Stimulated activated naive B cell treated with anti-CD40 and anti-IgM and Interleukin-4, amounts not matched to agents 10 μg/mL and 1 μg/mL and 100 μg/mL, for 72 hours (primary cell): ENCODE results near the gene ACSF3.
A peak's percentile ranks its signal among the peaks of the same experiment; 100 is the strongest.

Experiments
- ATAC-seq, 2 donors: fragments of 150-1000 bp; cut with Tn5 transposase; replicated peaks; 2 replicates each; pipeline ENCODE4 v1.10.0; 2021; ENCODE audit warnings: moderate library complexity in 1 of 2
- DNase-seq: peaks from one replicate; pipeline ENCODE4 v3.0.0; 2021
- H3K27ac Mint-ChIP-seq: one replicate; pipeline ENCODE4 v1.8.0; 2022; ENCODE audit warnings: mild to moderate bottlenecking, mixed read lengths
- H3K27me3 Mint-ChIP-seq, 2 donors: one replicate each; pipeline ENCODE4 v1.8.0; 2022; ENCODE audit warnings: mixed read lengths in 2 of 2
- H3K36me3 Mint-ChIP-seq, 2 donors: one replicate each; pipeline ENCODE4 v1.8.0; 2022; ENCODE audit warnings: mixed read lengths in 2 of 2, mild to moderate bottlenecking in 1 of 2
- H3K4me1 Mint-ChIP-seq, 2 donors: one replicate each; pipeline ENCODE4 v1.8.0; 2022; ENCODE audit warnings: mixed read lengths in 2 of 2, mild to moderate bottlenecking in 1 of 2
- H3K4me3 Mint-ChIP-seq, 2 donors: one replicate each; pipeline ENCODE4 v1.8.0; 2022; ENCODE audit warnings: mild to moderate bottlenecking in 2 of 2, mixed read lengths in 2 of 2, moderate library complexity in 1 of 2
- H3K9me3 Mint-ChIP-seq, 2 donors: one replicate each; pipeline ENCODE4 v1.8.0; 2022; ENCODE audit warnings: mixed read lengths in 2 of 2, mild to moderate bottlenecking in 1 of 2

ACSF3 gene

DNA sequence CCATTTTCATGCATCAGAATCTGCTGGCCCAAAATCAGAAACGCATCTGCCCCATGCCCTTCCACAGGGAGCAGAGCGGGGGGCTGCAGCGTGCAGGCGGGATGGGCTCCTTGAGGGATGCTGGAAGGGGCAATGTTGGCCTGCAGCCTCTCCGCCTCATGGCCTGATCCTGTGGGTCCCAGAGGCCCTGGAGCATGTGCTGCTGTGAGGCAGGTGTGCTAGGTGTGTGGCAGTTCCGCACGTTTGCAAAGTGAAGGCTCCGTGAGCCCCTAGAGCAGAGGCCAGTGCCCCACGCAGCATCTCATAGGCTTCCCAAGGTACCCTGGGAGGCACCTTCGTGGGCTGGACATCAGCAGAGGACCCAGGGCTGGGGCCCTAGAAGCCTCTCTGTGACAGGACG lies 41.5 kb downstream of the ACSF3 start:
- H3K9me3 Mint-ChIP-seq = no peaks in the 10 kb centered on the region
- no peaks in the 10 kb centered on the region for H3K27me3 Mint-ChIP-seq
- peaks cover 41 to 51% of the 10 kb centered on the region in 2 donors for H3K36me3 Mint-ChIP-seq
- peaks cover 0 to 4% of the 10 kb centered on the region in 2 donors for H3K4me1 Mint-ChIP-seq
- ATAC-seq (no peak), DNase-seq (no peak)
- no peak overlapping the region for H3K27ac Mint-ChIP-seq
- H3K4me3 Mint-ChIP-seq = no peak overlapping the region

DNA sequence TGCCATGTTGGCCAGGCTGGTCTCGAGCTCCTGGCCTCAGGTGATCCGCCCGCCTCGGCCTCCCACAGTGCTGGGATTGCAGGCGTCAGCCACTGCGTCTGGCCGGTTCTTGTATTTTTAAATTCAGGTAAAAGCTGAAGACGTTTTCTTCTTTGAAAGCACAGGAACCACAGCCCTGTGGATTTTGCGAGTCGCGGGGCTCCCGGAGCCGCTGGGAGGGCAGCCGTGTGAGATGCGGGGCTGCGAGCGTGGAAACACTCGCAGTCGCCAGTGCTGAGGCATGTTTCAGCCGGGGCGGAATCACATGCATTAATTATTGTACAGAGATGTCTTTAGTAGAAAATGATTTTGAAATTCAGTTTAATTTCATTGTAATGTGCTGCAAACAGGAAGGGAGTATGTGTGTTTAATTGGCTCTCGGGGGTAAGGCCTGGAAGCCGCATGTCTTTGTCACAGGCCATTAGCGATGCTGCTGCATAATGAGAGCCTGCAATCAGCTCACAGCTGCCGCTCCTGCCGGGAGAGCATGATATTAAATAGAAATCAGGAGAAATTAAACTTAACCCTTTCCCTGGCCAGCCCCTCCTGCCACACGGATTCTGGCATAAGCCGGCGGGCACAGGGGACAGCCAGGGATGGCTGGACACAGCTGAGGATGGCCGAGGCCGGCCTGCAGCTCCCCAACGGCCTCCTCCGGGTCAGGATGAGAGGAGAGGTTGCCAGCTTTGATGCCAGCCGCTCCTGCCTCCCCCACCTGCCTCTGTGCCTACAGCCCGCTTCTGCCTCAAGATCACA lies 42.5 kb downstream of the ACSF3 start:
- ATAC-seq = no peak
- no peak for DNase-seq
- no peaks in the 10 kb centered on the region for H3K27me3 Mint-ChIP-seq
- H3K4me3 Mint-ChIP-seq = no peak overlapping the region
- peaks cover 41 to 52% of the 10 kb centered on the region in 2 donors for H3K36me3 Mint-ChIP-seq
- H3K9me3 Mint-ChIP-seq = no peaks in the 10 kb centered on the region
- peak overlapping the region; percentile 51 for H3K27ac Mint-ChIP-seq
- peaks cover 0 to 4% of the 10 kb centered on the region in 2 donors for H3K4me1 Mint-ChIP-seq

DNA sequence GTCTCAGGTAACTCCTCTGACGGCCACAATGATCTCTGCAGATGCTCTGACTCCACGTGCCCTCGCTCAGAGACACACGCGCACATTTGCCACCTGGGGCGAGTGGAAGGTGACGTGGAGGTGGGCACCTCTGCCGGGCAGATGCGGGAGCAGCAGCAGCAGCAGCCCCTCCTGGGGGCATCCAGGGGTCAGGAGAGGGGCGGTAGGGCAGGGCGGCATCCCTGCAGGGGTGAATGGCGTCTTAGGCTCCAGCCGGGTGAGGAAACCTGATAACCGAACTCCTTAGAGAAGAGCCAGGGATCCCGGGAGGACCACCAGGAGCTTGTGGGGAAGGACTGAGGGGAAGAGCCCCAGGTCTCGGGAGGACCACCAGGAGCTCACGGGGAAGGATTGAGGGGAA lies 43.3 kb downstream of the ACSF3 start:
- Mint-ChIP-seq H3K4me1 (peaks cover 0 to 2% of the 10 kb centered on the region in 2 donors), H3K36me3 (peaks cover 41 to 52% of the 10 kb centered on the region in 2 donors), H3K9me3 (no peaks in the 10 kb centered on the region), H3K4me3 (no peak overlapping the region), H3K27ac (peak overlapping the region; percentile 5), H3K27me3 (no peaks in the 10 kb centered on the region)
- DNase-seq (no peak), ATAC-seq (no peak)

DNA sequence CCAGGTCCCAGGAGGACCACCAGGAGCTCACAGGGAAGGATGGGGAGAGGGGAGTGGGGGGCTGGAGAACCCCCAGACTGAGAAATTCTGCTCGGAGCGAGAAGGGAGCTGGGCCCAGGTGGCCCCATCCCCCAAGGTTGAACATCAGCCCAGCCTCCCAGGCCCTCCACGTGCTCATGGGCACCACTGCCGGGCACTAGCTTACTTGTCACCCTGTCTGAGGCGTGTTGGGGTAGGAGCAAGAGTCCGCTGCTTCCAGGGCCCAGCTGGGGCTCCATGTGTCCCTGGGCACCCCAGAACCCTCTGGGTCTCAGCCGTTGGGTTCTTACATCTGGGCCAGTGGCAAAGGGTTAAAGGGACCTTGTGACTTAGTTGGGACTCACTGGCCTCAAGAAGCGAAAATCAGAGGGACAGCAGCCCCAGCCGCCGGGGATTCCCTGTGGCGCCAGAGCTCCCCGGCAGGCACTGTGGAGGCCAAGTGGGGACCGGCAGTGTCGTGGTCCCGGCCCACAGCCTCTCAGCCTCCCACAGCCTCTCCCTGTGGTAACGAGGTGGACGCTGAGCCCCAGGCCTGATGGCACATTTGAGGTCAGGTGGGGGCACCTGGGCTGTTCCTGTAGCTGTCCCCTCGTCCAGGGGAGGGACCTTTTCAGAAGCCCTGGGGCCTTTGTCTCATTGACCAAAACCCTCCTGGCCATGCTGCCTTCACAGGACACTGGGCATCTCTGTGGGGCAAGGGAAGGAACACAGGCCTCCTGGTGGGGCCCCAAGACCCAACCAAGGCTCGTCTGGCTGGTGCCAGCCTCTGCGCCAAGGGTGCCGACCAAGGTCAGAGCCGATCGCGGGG lies 44.2 kb downstream of the ACSF3 start:
- ATAC-seq = no peak
- Mint-ChIP-seq H3K9me3 (no peaks in the 10 kb centered on the region), H3K27me3 (no peaks in the 10 kb centered on the region), H3K4me3 (no peak overlapping the region), H3K27ac (no peak overlapping the region), H3K4me1 (peaks cover 0 to 3% of the 10 kb centered on the region in 2 donors), H3K36me3 (peaks cover 48 to 51% of the 10 kb centered on the region in 2 donors)
- DNase-seq = no peak

DNA sequence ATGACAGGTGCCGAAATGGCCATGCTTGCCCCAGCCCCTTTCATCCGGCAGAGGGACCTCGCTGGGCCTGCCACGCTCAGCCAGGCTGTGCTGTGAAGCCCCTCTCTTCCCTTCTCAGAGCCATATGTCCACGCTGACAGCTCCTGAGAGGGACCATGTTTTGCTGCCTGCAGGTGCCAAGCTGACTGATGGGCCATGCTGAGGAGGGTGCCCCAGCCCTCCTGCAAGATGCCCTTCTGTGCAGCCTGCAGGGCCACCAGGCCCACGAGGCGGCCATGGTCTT lies 44.8 kb downstream of the ACSF3 start:
- H3K4me1 Mint-ChIP-seq = peaks cover 0 to 3% of the 10 kb centered on the region in 2 donors
- H3K36me3 Mint-ChIP-seq = peaks cover 47 to 50% of the 10 kb centered on the region in 2 donors
- no peak overlapping the region for H3K4me3 Mint-ChIP-seq
- ATAC-seq (no peak), DNase-seq (no peak)
- H3K27me3 Mint-ChIP-seq = no peaks in the 10 kb centered on the region
- H3K27ac Mint-ChIP-seq = no peak overlapping the region
- no peaks in the 10 kb centered on the region for H3K9me3 Mint-ChIP-seq

DNA sequence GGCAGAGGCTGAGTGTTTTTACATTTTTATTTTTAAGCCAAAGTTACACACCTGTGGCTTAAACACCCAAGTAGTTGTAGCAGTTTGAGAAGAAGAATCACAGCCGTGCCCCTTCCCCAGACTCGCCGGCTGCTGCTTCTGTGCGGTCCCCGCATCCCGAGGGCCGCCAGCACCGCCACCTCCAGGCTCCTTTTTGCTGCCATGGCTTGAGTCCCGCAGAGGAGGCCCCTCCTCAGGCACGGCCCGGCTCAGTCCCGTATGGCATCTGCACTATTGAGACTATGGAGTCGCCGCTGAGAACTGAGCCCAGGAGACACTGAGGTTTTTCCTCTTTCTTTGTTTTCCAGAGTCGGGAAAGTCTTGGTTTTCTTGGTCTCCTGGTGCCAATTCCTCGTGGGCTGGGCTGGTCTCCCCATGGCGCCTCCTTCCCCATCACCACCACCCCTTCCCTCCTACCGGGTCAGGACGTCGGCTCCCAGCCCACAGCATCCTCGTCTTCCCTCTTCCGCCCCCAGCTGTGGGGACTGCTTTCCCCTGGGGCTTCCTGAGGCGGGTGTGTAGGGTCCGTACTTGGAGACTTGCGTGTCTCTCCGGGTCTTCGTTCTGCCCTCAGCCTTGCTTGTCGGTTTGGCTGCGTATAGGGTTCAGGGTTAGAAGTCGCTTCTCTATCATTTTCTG lies 45.3 kb downstream of the ACSF3 start:
- Mint-ChIP-seq H3K4me3 (no peak overlapping the region), H3K36me3 (peaks cover 44 to 46% of the 10 kb centered on the region in 2 donors), H3K27ac (no peak overlapping the region), H3K27me3 (no peaks in the 10 kb centered on the region), H3K9me3 (no peaks in the 10 kb centered on the region), H3K4me1 (peaks cover 0 to 3% of the 10 kb centered on the region in 2 donors)
- DNase-seq (no peak), ATAC-seq (no peak)

DNA sequence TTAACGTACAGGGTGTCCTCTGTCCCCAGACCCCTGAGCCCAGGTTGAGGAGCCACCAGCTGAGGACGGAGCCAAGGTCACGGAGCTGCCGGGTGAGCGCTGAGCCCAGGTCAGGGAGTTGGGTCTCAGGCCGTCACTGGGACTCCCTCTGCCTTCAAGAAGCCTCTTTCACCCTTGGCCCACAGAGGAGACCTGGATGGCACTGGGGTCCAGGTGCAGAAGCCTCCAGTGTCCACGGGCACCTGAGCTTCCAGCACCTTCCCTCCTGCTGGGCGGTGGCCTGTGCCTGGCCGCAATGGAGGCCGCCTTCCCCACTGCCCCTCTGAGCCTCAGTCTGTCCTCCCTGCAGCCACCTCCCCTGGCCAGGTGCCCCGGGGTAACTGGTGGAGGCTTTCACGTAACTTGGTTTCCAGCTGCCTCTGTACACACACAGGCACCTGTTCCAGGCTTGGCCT lies 46.3 kb downstream of the ACSF3 start:
- peaks cover 0 to 3% of the 10 kb centered on the region in 2 donors for H3K4me1 Mint-ChIP-seq
- ATAC-seq = no peak
- no peak overlapping the region for H3K4me3 Mint-ChIP-seq
- no peak for DNase-seq
- H3K27ac Mint-ChIP-seq = no peak overlapping the region
- H3K27me3 Mint-ChIP-seq = no peaks in the 10 kb centered on the region
- H3K36me3 Mint-ChIP-seq = peaks cover 38 to 40% of the 10 kb centered on the region in 2 donors
- no peaks in the 10 kb centered on the region for H3K9me3 Mint-ChIP-seq

DNA sequence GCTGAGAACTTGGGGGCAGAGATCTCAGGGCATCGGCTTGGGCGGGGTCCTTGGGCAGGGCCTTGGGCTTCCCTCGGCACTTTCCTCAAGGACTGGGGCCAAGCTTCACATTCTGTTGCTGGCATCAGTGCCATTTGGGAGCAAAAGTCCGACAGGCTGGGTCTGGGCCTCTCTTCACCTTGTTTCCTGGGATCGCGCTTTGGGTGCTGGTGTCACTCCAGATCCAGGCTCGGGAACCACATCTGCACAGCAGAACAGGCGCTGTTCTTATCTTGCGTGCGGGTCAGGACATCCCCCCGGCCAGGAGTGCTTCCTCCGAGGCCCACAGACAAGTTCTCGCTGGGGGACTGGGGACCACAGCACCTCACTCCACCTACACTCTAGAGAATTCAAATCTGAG lies 46.7 kb downstream of the ACSF3 start:
- ATAC-seq = no peak
- no peak for DNase-seq
- Mint-ChIP-seq H3K9me3 (no peaks in the 10 kb centered on the region), H3K27ac (no peak overlapping the region), H3K36me3 (peaks cover 38 to 40% of the 10 kb centered on the region in 2 donors), H3K4me3 (no peak overlapping the region), H3K27me3 (no peaks in the 10 kb centered on the region), H3K4me1 (peaks cover 0 to 3% of the 10 kb centered on the region in 2 donors)

DNA sequence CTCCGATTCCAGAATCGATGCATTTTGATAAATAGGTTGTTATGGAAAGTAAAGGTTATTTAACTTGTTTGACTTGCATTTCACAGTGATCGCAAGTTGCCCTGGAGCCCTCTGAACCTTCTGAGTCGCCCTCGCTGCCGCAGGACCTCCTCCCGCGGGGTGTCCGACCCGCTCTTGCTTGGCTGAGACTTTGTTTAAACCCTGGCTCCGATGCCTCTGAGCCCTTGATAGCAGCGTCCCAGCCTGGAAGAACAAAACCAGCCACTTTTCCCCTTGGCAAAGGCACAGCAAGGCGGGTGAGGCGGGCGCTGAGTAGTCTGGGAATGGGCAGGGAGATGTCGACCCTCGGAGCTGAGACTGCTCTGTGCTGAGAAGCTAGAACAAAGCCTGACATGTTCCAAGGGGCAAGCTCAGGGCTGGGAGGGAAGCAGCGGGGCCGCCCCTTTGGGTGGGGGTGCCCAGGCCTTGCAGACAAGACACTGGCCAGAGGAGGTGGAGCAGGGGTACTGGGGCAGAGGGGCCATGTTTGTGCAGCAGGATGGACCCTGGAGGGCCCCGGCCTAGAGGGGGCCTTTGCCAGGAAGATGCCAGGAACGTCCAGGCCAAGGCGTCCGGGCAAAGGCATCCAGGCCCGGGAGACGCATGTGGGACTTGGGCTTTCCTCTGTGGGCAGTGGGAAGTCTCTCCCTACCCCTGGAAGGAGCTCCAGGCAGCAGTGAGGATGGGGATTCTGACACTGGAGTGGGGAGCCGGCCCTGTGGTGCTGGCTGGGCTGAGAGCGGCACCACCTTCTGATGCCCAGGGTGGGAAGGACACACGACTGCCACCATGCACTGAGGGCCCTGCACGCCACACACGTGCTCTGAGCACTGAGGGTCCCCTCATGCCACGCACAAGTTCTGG lies 47.6 kb downstream of the ACSF3 start:
- no peaks in the 10 kb centered on the region for H3K27me3 Mint-ChIP-seq
- peaks cover 38 to 40% of the 10 kb centered on the region in 2 donors for H3K36me3 Mint-ChIP-seq
- ATAC-seq (no peak), DNase-seq (no peak)
- H3K4me1 Mint-ChIP-seq = peaks cover 0 to 3% of the 10 kb centered on the region in 2 donors
- H3K9me3 Mint-ChIP-seq = no peaks in the 10 kb centered on the region
- H3K4me3 Mint-ChIP-seq = no peak overlapping the region
- H3K27ac Mint-ChIP-seq = no peak overlapping the region

DNA sequence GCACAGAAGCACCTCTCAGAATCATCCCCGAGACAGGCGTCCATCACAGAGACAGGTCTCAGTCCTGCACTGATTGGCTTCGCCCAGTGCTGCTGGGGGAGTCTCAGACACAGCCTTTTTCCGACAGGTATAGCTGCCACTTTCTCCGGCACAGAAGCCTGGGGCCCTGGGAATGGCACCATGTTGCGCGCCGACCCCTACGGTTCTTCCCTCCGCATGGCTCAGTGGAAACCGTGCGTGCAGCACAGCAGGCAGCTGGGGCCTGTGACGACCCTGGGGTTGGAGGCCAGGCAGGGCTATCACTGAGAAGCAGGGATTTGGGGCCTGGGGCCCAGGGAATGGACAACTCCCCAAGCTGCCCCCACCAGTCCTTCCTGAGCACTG lies 48.2 kb downstream of the ACSF3 start:
- Mint-ChIP-seq H3K4me1 (peaks cover 0 to 7% of the 10 kb centered on the region in 2 donors), H3K4me3 (no peak overlapping the region), H3K9me3 (no peaks in the 10 kb centered on the region), H3K36me3 (peaks cover 41 to 43% of the 10 kb centered on the region in 2 donors), H3K27me3 (no peaks in the 10 kb centered on the region), H3K27ac (no peak overlapping the region)
- ATAC-seq = no peak
- no peak for DNase-seq

DNA sequence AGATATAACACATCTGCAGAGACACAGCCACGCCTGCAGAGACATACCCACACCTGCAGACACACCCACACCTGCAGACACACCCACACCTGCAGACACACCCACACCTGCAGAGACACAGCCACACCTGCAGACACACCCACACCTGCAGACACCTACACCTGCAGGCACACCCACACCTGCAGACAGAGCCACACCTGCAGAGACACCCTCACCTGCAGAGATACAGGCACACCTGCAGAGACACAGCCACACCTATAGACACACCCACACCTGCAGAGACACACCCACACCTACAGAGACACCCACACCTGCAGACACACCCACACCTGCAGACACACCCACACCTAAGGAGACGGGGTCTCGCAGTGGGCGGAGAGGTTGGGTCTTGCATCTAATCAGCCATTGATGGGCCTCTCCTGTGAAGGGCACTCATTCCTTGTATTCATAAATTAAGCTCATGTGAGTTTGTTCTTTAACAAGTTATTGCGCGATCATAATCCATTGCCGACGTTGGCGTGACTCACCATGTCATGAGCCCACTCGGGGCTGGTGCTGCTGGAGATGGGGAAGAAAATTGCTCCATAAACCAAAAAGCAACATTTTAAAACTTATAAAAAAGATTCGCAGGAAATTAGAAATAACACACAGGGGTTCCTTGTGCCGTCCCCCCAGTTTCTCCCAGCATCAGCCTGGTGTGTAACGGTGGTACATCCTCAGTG lies 49.0 kb downstream of the ACSF3 start:
- H3K27me3 Mint-ChIP-seq = no peaks in the 10 kb centered on the region
- no peak overlapping the region for H3K4me3 Mint-ChIP-seq
- DNase-seq (no peak), ATAC-seq (no peak)
- H3K36me3 Mint-ChIP-seq = peaks cover 39 to 43% of the 10 kb centered on the region in 2 donors
- no peaks in the 10 kb centered on the region for H3K9me3 Mint-ChIP-seq
- H3K4me1 Mint-ChIP-seq = peaks cover 0 to 5% of the 10 kb centered on the region in 2 donors
- no peak overlapping the region for H3K27ac Mint-ChIP-seq

DNA sequence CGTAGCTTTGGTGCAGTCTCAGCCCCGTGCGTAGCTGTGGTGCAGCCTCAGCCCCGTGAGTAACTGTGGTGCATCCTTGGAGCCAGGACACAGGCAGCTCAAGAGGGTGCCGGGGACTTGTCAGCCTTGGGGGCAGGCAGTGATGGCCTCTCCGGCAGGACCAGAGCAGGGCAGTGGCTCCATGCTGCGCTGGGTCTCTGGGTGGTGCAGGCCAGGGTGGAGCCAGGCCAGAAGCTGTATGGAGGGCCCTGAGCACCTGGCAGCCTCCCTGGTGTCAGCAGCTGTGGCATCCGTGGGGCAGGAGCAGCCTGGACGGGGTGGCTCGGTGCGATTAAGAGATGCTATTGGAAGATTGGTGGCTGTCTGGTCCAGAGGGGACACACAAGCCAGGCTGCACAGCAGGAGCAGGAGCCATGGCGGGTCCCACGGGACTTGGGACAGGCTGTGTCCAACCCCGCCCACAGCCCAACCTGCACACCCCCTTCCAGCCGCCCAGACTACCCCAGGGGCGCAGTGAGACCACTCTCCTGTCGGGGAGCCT lies 49.6 kb downstream of the ACSF3 start:
- Mint-ChIP-seq H3K9me3 (no peaks in the 10 kb centered on the region), H3K4me1 (peaks cover 0 to 5% of the 10 kb centered on the region in 2 donors), H3K27me3 (no peaks in the 10 kb centered on the region), H3K36me3 (peaks cover 45 to 49% of the 10 kb centered on the region in 2 donors), H3K4me3 (no peak overlapping the region), H3K27ac (no peak overlapping the region)
- ATAC-seq = no peak
- DNase-seq = no peak
